Omental fat pad (tissue), 4 donors: ENCODE data around the gene FOXO3. TPM values are rescaled to one million over a fixed set of nuclear protein-coding genes. Genes with fewer than 3 reads are reported as not detected.

Source experiments
- ATAC-seq: fragments of 150-250 bp; one replicate; pipeline ENCODE4 v1.9.1; 2016; ENCODE audit warnings: mild to moderate bottlenecking, moderate library complexity; ENCODE audit not compliant: low FRiP score
- DNase-seq: peaks from one replicate; pipeline ENCODE4 v3.0.0-alpha.2; 2019; ENCODE audit warnings: low spot score
- total RNA-seq, 4 donors: library from RNA; depleted of rRNA; stranded (reverse); fragments of >200 nt; gene quantifications; one replicate each; pipeline ENCODE4 v1.1.0, GENCODE V29; 2016
- TF ChIP-seq, protein P1 (sequence below), 3 donors: fragments of 450-650 bp; IDR thresholded peaks; one replicate each; pipeline ENCODE4 v1.5.1; 2016 to 2017; ENCODE audit warnings: antibody characterized with exemption in 3 of 3, mild to moderate bottlenecking in 3 of 3, moderate library complexity in 2 of 3

FOXO3 gene
- total RNA-seq, 4 donors from 2014 or later: 92.9 to 129 (median 113) TPM

DNA sequence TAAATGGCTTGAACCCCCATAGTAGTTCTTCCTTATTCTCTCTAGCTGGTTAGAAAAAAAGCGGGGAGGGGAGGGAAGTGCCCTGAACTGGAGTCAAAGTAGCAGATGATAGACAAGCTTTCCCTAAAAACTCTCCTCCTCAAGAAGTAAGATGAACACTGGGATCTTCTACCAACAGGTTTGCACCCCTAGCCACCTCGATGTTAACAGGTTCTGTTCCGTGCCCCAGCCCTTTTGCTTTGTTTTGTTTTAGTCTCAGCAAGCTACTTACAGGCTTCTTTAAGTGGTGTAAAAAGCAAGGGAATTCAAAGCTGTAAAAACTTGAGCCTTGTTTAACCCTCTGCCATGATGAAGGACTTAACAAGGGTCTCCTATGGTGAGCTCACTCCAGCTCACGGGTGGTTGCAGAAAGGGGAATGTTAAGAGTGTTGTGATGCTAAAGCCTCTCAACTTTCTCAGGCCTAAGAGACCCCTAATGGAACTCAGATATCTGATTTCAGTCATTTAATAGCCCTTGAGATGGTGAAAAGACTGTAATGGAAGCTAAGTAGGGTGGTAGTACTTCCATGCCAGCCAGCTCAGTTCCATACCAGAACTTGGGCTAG lies 106.0 kb downstream of the FOXO3 start:
- no peak for ATAC-seq
- no peak for DNase-seq
- TF ChIP-seq, protein P1, sequence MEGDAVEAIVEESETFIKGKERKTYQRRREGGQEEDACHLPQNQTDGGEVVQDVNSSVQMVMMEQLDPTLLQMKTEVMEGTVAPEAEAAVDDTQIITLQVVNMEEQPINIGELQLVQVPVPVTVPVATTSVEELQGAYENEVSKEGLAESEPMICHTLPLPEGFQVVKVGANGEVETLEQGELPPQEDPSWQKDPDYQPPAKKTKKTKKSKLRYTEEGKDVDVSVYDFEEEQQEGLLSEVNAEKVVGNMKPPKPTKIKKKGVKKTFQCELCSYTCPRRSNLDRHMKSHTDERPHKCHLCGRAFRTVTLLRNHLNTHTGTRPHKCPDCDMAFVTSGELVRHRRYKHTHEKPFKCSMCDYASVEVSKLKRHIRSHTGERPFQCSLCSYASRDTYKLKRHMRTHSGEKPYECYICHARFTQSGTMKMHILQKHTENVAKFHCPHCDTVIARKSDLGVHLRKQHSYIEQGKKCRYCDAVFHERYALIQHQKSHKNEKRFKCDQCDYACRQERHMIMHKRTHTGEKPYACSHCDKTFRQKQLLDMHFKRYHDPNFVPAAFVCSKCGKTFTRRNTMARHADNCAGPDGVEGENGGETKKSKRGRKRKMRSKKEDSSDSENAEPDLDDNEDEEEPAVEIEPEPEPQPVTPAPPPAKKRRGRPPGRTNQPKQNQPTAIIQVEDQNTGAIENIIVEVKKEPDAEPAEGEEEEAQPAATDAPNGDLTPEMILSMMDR (IDR thresholded peaks at IDR 0.05): no peak

DNA sequence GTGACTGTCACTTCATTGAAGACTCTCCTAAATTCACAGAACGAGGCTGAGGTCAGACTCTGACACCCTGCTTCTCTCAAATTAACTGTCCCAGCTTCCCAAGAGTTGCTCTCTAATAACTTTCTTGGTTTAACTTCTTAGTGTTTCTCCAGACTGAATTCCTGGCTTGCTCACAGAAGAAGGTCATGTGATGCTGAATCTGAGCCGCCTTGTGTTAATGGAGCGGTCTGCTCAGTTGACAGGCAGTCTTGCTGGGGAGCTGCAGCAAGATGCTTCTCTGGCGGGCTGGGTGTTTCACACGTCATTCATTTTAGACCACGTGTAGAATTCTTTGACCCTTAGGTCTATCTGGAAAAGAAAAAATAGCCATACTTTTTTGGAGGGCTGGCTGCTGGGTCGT lies 107.3 kb downstream of the FOXO3 start:
- no peak for ATAC-seq
- no peak for DNase-seq
- TF ChIP-seq, protein P1 (IDR thresholded peaks at IDR 0.05): no peak

DNA sequence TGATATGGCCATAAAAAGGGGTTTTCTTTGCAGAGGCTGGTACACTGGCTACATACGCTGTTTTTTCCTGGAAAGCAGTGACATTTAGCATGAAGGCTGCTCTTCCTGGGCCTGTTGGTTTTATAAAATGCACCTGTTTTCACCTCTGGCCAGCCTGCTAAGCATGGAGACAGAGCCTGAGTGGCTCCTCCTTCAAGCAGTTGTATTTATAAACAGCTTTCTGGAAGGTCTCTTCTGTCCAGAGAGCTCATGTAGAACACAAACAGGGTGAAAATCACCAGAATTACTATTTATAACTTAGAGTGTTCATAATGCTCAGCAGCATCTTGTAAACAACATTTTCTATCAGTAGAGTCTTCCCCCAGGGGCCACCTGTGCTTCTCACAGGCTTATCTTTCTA lies 109.0 kb downstream of the FOXO3 start:
- ATAC-seq (no peak), DNase-seq (no peak)
- TF ChIP-seq, protein P1 (IDR thresholded peaks at IDR 0.05): no peak

DNA sequence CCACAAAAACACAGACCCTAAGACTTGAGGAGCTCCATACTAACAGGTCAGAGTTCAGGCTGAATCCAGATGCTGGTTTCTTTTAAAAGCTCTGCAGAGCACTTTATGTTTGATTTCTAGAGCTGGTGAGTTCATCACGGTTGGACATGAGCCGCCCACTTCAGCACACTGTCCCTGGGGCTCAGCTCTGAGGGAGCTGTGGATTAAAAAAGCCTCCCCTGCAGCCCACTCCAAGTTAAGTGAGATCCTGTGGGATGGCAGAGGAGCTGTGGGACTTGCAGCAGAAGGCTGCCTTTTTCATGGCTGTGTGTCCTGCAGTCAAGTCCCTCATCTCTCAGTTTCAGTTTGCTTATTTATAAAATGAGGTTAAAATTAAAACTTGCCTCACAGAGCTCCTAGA lies 110.5 kb downstream of the FOXO3 start:
- DNase-seq (no peak), ATAC-seq (no peak)
- TF ChIP-seq, protein P1 (IDR thresholded peaks at IDR 0.05): no peak

DNA sequence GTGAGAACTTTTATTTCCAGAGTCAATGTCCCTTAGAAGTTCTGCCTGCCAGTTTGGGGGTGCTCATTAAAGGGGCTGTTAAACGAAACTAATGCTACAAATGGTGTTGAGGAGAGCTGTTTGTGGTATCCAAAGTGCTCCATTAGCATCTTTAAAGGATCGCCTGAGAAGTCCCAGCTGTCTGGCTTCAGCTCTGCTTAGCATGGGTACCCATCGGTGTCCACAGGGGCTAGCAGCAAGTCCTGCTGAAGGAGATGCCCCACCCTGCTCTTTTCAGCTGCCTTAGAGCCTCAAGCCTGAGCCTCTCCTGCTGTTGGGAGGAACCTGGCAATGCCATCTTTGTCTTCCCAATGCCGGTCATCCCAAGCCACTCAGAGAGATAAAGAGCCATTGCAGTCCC lies 111.1 kb downstream of the FOXO3 start:
- DNase-seq (no peak), ATAC-seq (no peak)
- TF ChIP-seq, protein P1 (IDR thresholded peaks at IDR 0.05): no peak

DNA sequence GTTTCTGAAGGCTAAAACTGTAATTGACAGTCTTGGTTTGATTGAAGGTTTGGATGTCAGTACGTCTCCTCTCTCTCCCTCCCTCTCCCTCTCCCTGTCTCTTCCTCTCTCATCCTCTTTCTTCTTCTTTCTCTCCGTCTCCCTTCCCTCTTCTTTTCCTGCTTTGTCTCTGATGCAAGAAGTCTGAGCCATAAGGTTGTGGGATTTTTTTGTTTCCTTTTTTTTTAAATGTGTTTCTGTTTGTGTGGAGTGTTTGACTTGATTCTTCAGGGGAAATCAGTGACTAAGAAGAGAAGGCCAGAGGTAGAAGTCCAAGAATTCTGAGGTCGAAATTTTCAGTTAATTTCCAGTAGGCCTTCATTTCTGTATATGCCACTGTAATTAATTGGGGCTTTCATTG lies 111.9 kb downstream of the FOXO3 start:
- ATAC-seq (no peak), DNase-seq (no peak)
- TF ChIP-seq, protein P1 (IDR thresholded peaks at IDR 0.05): no peak

DNA sequence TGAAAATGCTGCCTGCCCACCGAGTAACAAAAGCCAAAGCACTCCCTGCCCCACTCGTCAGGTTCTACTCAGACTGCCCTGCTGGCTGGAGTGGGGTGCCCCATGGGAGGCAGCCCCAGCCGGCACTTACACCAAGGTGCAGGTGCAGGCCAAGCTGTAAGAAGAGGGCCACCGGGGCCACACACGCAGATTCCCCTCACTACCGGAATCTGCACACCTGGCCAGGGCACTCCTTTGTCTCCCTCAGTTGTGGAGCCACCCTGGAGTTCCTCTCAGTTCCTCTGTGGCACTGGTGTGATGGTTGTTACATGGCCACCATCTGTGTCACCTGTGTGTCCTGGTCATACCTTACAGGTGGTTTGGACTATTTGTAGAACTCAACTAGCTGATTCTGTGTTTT lies 112.4 kb downstream of the FOXO3 start:
- TF ChIP-seq, protein P1 (IDR thresholded peaks at IDR 0.05): no peak
- DNase-seq: no peak
- ATAC-seq: no peak
